AG04450 (cell line): ENCODE results near the gene AVP. TPM values are rescaled to one million over a fixed set of nuclear protein-coding genes. Genes with fewer than 3 reads are reported as not detected.

Source experiments
- CTCF ChIA-PET: fragments of 300-600, 350-600 bp; formaldehyde crosslinking; extraction: SDS; loops from one replicate; lab custom pipeline; 2022; ENCODE audit warnings: antibody characterized with exemption, inconsistent platforms; lab: Charles Lee
- POLR2A ChIA-PET: fragments of 350-600 bp; formaldehyde crosslinking; extraction: SDS; loops from one replicate; lab custom pipeline; 2021; ENCODE audit warnings: antibody characterized with exemption, inconsistent platforms; lab: Yijun Ruan, JAX
- DNase-seq: peaks from one replicate; pipeline ENCODE4 v3.0.0-alpha.2; 2011; ENCODE audit warnings: low read depth, low spot score
- H3K27ac ChIP-seq: one replicate; pipeline ENCODE4 v1.5.1; 2012; ENCODE audit warnings: low read depth, low read length, control low read depth
- H3K27me3 ChIP-seq: one replicate; pipeline ENCODE4 v1.6.0; 2012; ENCODE audit warnings: low read length; ENCODE audit not compliant: control insufficient read depth, insufficient read depth
- H3K4me3 ChIP-seq: 2 replicates; pipeline ENCODE4 v1.5.1; 2011; ENCODE audit warnings: mild to moderate bottlenecking, low read depth, low read length, control low read depth
- H3K9me3 ChIP-seq: 2 replicates; pipeline ENCODE4 v1.5.1; 2012; ENCODE audit warnings: low read length; ENCODE audit not compliant: control insufficient read depth, insufficient read depth
- CTCF ChIP-seq: IDR thresholded peaks from 2 replicates; pipeline ENCODE4 v1.5.1; 2011; ENCODE audit warnings: low read depth, low read length, control low read depth, inconsistent platforms
- polyA plus RNA-seq: library from polyadenylated mRNA; depleted of rRNA; stranded (reverse); fragments of >200 nt; gene quantifications from 2 replicates; pipeline ENCODE4 v1.2.3, GENCODE V29; 2011

The AVP gene
- polyA plus RNA-seq, 1 experiment, result not detected

- Histone ChIP-seq H3K9me3 (no peaks in the 10 kb centered on the region), H3K27me3 (no peaks in the 10 kb centered on the region), H3K27ac (no peak overlapping the region), H3K4me3 (no peak overlapping the region)
- CTCF ChIA-PET, result interaction anchor here (0.7 to 4.0 kb wide), 5 partner anchors 13 to 63 kb away, joined by 3 to 61 read pairs (median 8); no protein-coding TSS in a partner anchor
- TF ChIP-seq CTCF, result no peak
- no peak for DNase-seq
- POLR2A ChIA-PET, result interaction anchor here (0.7 kb wide), 1 partner anchor 63 kb away, joined by 3 read pairs; no protein-coding TSS in a partner anchor
Observed at GRCh38 chr20:3116341-3116740, 31.8 kb upstream of the AVP start.

GRCh38 chr20:3115190-3116107 lies 30.9 kb upstream of the AVP start:
- DNase-seq, result peak; percentile 23
- Histone ChIP-seq H3K27me3 (no peaks in the 10 kb centered on the region), H3K27ac (no peak overlapping the region), H3K9me3 (no peaks in the 10 kb centered on the region), H3K4me3 (no peak overlapping the region)
- ChIA-PET CTCF (interaction anchor here (0.6 to 4.0 kb wide), 9 partner anchors 12 to 489 kb away, joined by 3 to 61 read pairs (median 6); no protein-coding TSS in a partner anchor), POLR2A (no interaction called here)
- peak; percentile 83 for TF ChIP-seq CTCF

GRCh38 chr20:3111995-3112394 lies 27.5 kb upstream of the AVP start:
- no peak overlapping the region for H3K4me3 ChIP-seq
- DNase-seq, result no peak
- no peaks in the 10 kb centered on the region for H3K27me3 ChIP-seq
- POLR2A ChIA-PET, result no interaction called here
- no peaks in the 10 kb centered on the region for H3K9me3 ChIP-seq
- CTCF ChIA-PET, result interaction anchor here (0.7 to 1.2 kb wide), 2 partner anchors 22 to 58 kb away, joined by 3 read pairs; no protein-coding TSS in a partner anchor
- no peak for TF ChIP-seq CTCF
- H3K27ac ChIP-seq, result no peak overlapping the region

GRCh38 chr20:3111507-3111906 lies 27.0 kb upstream of the AVP start:
- ChIA-PET CTCF (no interaction called here), POLR2A (no interaction called here)
- no peak for TF ChIP-seq CTCF
- H3K27me3 ChIP-seq, result no peaks in the 10 kb centered on the region
- no peak for DNase-seq
- no peaks in the 10 kb centered on the region for H3K9me3 ChIP-seq
- H3K27ac ChIP-seq, result no peak overlapping the region
- H3K4me3 ChIP-seq, result no peak overlapping the region
